HG03565 (cell line): ENCODE results near the gene C2CD4A.
"Not testable (repeated sequence)": the region's sequence is repeated elsewhere in the genome, so short reads cannot be mapped to it uniquely, and the experiment has no call there.

Experiments
- ATAC-seq: cut with Tn5 transposase; IDR thresholded peaks from one replicate; pipeline ENCODE4 v1.9.1; 2021; ENCODE audit warnings: mild to moderate bottlenecking, moderate library complexity; ENCODE audit not compliant: unreplicated experiment

Gene C2CD4A

GRCh38 chr15:62066663-62067447, at the start of gene C2CD4A:
C2CD4A (plus strand) TSS chr15:62066977; CDS start chr15:62067614, 637 bp downstream.
- ATAC-seq: no peak

- no peak for ATAC-seq
Measured at GRCh38 chr15:62020576-62021160, 46.1 kb upstream of the C2CD4A start.

- no peak for ATAC-seq
Measured at GRCh38 chr15:62021991-62022600, 44.7 kb upstream of the C2CD4A start.

GRCh38 chr15:62026487-62027262, 40.1 kb upstream of the C2CD4A start:
- peak; percentile 65 for ATAC-seq

GRCh38 chr15:62027263-62027565, 39.6 kb upstream of the C2CD4A start:
- no peak for ATAC-seq

- ATAC-seq: no peak
Measured at GRCh38 chr15:62027916-62028315, 38.9 kb upstream of the C2CD4A start.

- no peak for ATAC-seq
Measured at GRCh38 chr15:62035256-62035924, 31.4 kb upstream of the C2CD4A start.

- ATAC-seq: peak; percentile 76
Measured at GRCh38 chr15:62046078-62046743, 20.6 kb upstream of the C2CD4A start.

- no peak for ATAC-seq
Measured at GRCh38 chr15:62047282-62047827, 19.4 kb upstream of the C2CD4A start.

- ATAC-seq: not testable (repeated sequence)
Measured at GRCh38 chr15:62048254-62048653, 18.5 kb upstream of the C2CD4A start.

- ATAC-seq: no peak
Measured at GRCh38 chr15:62050115-62050514, 16.7 kb upstream of the C2CD4A start.

GRCh38 chr15:62051166-62051565, 15.6 kb upstream of the C2CD4A start:
- ATAC-seq: no peak

GRCh38 chr15:62052713-62053112, 14.1 kb upstream of the C2CD4A start:
- no peak for ATAC-seq

GRCh38 chr15:62053439-62054085, 13.2 kb upstream of the C2CD4A start:
- ATAC-seq: no peak

- no peak for ATAC-seq
Measured at GRCh38 chr15:62054979-62055378, 11.8 kb upstream of the C2CD4A start.

GRCh38 chr15:62057341-62057980, 9.3 kb upstream of the C2CD4A start:
- ATAC-seq: no peak

GRCh38 chr15:62058327-62059028, 8.3 kb upstream of the C2CD4A start:
- ATAC-seq: no peak

- no peak for ATAC-seq
Measured at GRCh38 chr15:62059108-62059815, 7.5 kb upstream of the C2CD4A start.
